ENCODE measurements around the gene UBE2E1. TPM values are rescaled to one million over a fixed set of nuclear protein-coding genes. Genes with fewer than 3 reads are reported as not detected.
"Not testable (repeated sequence)": the region's sequence is repeated elsewhere in the genome, so short reads cannot be mapped to it uniquely, and the experiment has no call there.

Gene UBE2E1
- total RNA-seq, 2 experiments from 2014 or later, result 55.6 to 58.5 TPM

- CTCF ChIA-PET, result interaction anchor here (1.0 to 2.5 kb wide), 7 partner anchors 8 to 79 kb away, joined by 3 to 10 read pairs (median 4); no protein-coding TSS in a partner anchor
- Mint-ChIP-seq H3K27me3 (no peaks in the 10 kb centered on the region), H3K4me3 (peak within 1 kb of the TSS; percentile 99), H3K36me3 (peaks cover 47% of the 10 kb centered on the region), H3K9me3 (ENCODE audit: low read depth) (no peaks in the 10 kb centered on the region), H3K4me1 (peaks cover 41% of the 10 kb centered on the region), H3K27ac (peak within 1 kb of the TSS; percentile 95)
- peak; percentile 93 for ATAC-seq
- DNase-seq, result peak; percentile 98
Measured at GRCh38 chr3:23916886-23917678, 111.3 kb downstream of the UBE2E1 start, which contains the start of the genes NKIRAS1 and RPL15. NKIRAS1 (minus strand) TSS chr3:23916990; CDS start chr3:23910904, 6,086 bp downstream. RPL15 (plus strand) TSS chr3:23917132; CDS start chr3:23917860, 728 bp downstream.

- Mint-ChIP-seq H3K4me3 (peak overlapping the region; percentile 99), H3K27ac (peak overlapping the region; percentile 95), H3K4me1 (peaks cover 39% of the 10 kb centered on the region), H3K36me3 (peaks cover 45% of the 10 kb centered on the region)
- not testable (repeated sequence) for H3K27me3 Mint-ChIP-seq; H3K9me3 Mint-ChIP-seq (ENCODE audit: low read depth); ATAC-seq; DNase-seq
- CTCF ChIA-PET, result interaction anchor here (1.0 to 2.5 kb wide), 5 partner anchors 7 to 79 kb away, joined by 3 to 10 read pairs (median 4); no protein-coding TSS in a partner anchor
Measured at GRCh38 chr3:23917679-23918303, 112.0 kb downstream of the UBE2E1 start.

GRCh38 chr3:23918331-23918730 lies 112.6 kb downstream of the UBE2E1 start:
- not testable (repeated sequence) for ATAC-seq; H3K9me3 Mint-ChIP-seq (ENCODE audit: low read depth); H3K27me3 Mint-ChIP-seq; DNase-seq
- Mint-ChIP-seq H3K4me3 (peak overlapping the region; percentile 99), H3K4me1 (peaks cover 39% of the 10 kb centered on the region), H3K27ac (peak overlapping the region; percentile 95), H3K36me3 (peaks cover 45% of the 10 kb centered on the region)
- CTCF ChIA-PET, result interaction anchor here (0.8 to 2.5 kb wide), 2 partner anchors 25 to 32 kb away, joined by 4 to 10 read pairs; no protein-coding TSS in a partner anchor

GRCh38 chr3:23919628-23920027 lies 113.9 kb downstream of the UBE2E1 start:
- Mint-ChIP-seq H3K9me3 (ENCODE audit: low read depth) (no peaks in the 10 kb centered on the region), H3K36me3 (peaks cover 45% of the 10 kb centered on the region), H3K4me1 (peaks cover 38% of the 10 kb centered on the region), H3K27ac (no peak overlapping the region), H3K27me3 (no peaks in the 10 kb centered on the region), H3K4me3 (no peak overlapping the region)
- no peak for DNase-seq
- no peak for ATAC-seq
- CTCF ChIA-PET, result no interaction called here

GRCh38 chr3:23920151-23920655 lies 114.4 kb downstream of the UBE2E1 start:
- ATAC-seq (no peak), DNase-seq (no peak)
- Mint-ChIP-seq H3K4me3 (no peak overlapping the region), H3K9me3 (ENCODE audit: low read depth) (no peaks in the 10 kb centered on the region), H3K36me3 (peaks cover 41% of the 10 kb centered on the region), H3K4me1 (peaks cover 32% of the 10 kb centered on the region), H3K27ac (peak overlapping the region; percentile 49), H3K27me3 (no peaks in the 10 kb centered on the region)
- CTCF ChIA-PET, result no interaction called here

GRCh38 chr3:23921052-23921511 lies 115.3 kb downstream of the UBE2E1 start:
- Mint-ChIP-seq H3K36me3 (peaks cover 41% of the 10 kb centered on the region), H3K27ac (no peak overlapping the region), H3K4me3 (no peak overlapping the region), H3K27me3 (no peaks in the 10 kb centered on the region), H3K9me3 (ENCODE audit: low read depth) (no peaks in the 10 kb centered on the region), H3K4me1 (peaks cover 25% of the 10 kb centered on the region)
- ATAC-seq, result no peak
- DNase-seq, result no peak
- CTCF ChIA-PET, result interaction anchor here (0.7 kb wide), 1 partner anchor 114 kb away, joined by 3 read pairs; no protein-coding TSS in a partner anchor

GRCh38 chr3:23923786-23924185 lies 118.0 kb downstream of the UBE2E1 start:
- ATAC-seq, result no peak
- CTCF ChIA-PET, result no interaction called here
- Mint-ChIP-seq H3K4me1 (peaks cover 17% of the 10 kb centered on the region), H3K27me3 (no peaks in the 10 kb centered on the region), H3K9me3 (ENCODE audit: low read depth) (no peaks in the 10 kb centered on the region), H3K27ac (no peak overlapping the region), H3K4me3 (no peak overlapping the region), H3K36me3 (peaks cover 23% of the 10 kb centered on the region)
- DNase-seq, result no peak

GRCh38 chr3:23926246-23926645 lies 120.5 kb downstream of the UBE2E1 start:
- Mint-ChIP-seq H3K36me3 (peaks cover 2% of the 10 kb centered on the region), H3K9me3 (ENCODE audit: low read depth) (no peaks in the 10 kb centered on the region), H3K4me1 (peaks cover 1% of the 10 kb centered on the region), H3K4me3 (no peak overlapping the region), H3K27ac (no peak overlapping the region), H3K27me3 (peaks cover under 1% of the 10 kb centered on the region)
- CTCF ChIA-PET, result interaction anchor here (1.4 kb wide), 1 partner anchor 17 kb away, joined by 3 read pairs; no protein-coding TSS in a partner anchor
- DNase-seq (no peak), ATAC-seq (no peak)

- no peak overlapping the region for H3K27ac Mint-ChIP-seq
- H3K27me3 Mint-ChIP-seq, result peaks cover 3% of the 10 kb centered on the region
- H3K4me3 Mint-ChIP-seq, result no peak overlapping the region
- H3K36me3 Mint-ChIP-seq, result no peaks in the 10 kb centered on the region
- DNase-seq (no peak), ATAC-seq (no peak)
- CTCF ChIA-PET, result interaction anchor here (1.4 kb wide), 1 partner anchor 17 kb away, joined by 3 read pairs; no protein-coding TSS in a partner anchor
- H3K4me1 Mint-ChIP-seq, result peaks cover 5% of the 10 kb centered on the region
- H3K9me3 Mint-ChIP-seq (ENCODE audit: low read depth), result no peaks in the 10 kb centered on the region
Measured at GRCh38 chr3:23926736-23927135, 121.0 kb downstream of the UBE2E1 start.

GRCh38 chr3:23928524-23928923 lies 122.8 kb downstream of the UBE2E1 start:
- no peak overlapping the region for H3K27ac Mint-ChIP-seq
- no peaks in the 10 kb centered on the region for H3K9me3 Mint-ChIP-seq (ENCODE audit: low read depth)
- DNase-seq (no peak), ATAC-seq (no peak)
- peaks cover 3% of the 10 kb centered on the region for H3K27me3 Mint-ChIP-seq
- peaks cover 7% of the 10 kb centered on the region for H3K4me1 Mint-ChIP-seq
- H3K4me3 Mint-ChIP-seq, result no peak overlapping the region
- CTCF ChIA-PET, result interaction anchor here (0.9 kb wide), 1 partner anchor 18 kb away, joined by 4 read pairs; no protein-coding TSS in a partner anchor
- no peaks in the 10 kb centered on the region for H3K36me3 Mint-ChIP-seq

GRCh38 chr3:23931597-23931996 lies 125.8 kb downstream of the UBE2E1 start:
- Mint-ChIP-seq H3K9me3 (ENCODE audit: low read depth) (no peaks in the 10 kb centered on the region), H3K36me3 (no peaks in the 10 kb centered on the region), H3K4me1 (peaks cover 7% of the 10 kb centered on the region), H3K4me3 (no peak overlapping the region), H3K27me3 (peaks cover 3% of the 10 kb centered on the region), H3K27ac (no peak overlapping the region)
- ATAC-seq (no peak), DNase-seq (no peak)
- CTCF ChIA-PET, result no interaction called here

GRCh38 chr3:23932571-23932970 lies 126.8 kb downstream of the UBE2E1 start:
- DNase-seq (no peak), ATAC-seq (no peak)
- Mint-ChIP-seq H3K27ac (no peak overlapping the region), H3K9me3 (ENCODE audit: low read depth) (no peaks in the 10 kb centered on the region), H3K27me3 (peaks cover 12% of the 10 kb centered on the region), H3K4me1 (peaks cover 7% of the 10 kb centered on the region), H3K4me3 (no peak overlapping the region), H3K36me3 (no peaks in the 10 kb centered on the region)
- CTCF ChIA-PET, result no interaction called here

- no peak overlapping the region for H3K27ac Mint-ChIP-seq
- no peak for DNase-seq
- CTCF ChIA-PET, result no interaction called here
- no peaks in the 10 kb centered on the region for H3K9me3 Mint-ChIP-seq (ENCODE audit: low read depth)
- no peaks in the 10 kb centered on the region for H3K36me3 Mint-ChIP-seq
- no peak overlapping the region for H3K4me3 Mint-ChIP-seq
- H3K27me3 Mint-ChIP-seq, result peaks cover 12% of the 10 kb centered on the region
- ATAC-seq, result no peak
- peaks cover 7% of the 10 kb centered on the region for H3K4me1 Mint-ChIP-seq
Measured at GRCh38 chr3:23934253-23934652, 128.5 kb downstream of the UBE2E1 start.
